Kidney (tissue), 14 donors: ENCODE data around the gene HNRNPDL. TPM values are rescaled to one million over a fixed set of nuclear protein-coding genes. Genes with fewer than 3 reads are reported as not detected.

Source experiments
- DNase-seq, 5 donors: peaks; one replicate each; pipeline ENCODE4 v3.0.0-alpha.2; 2013 to 2020
- FAIRE-seq: peaks from 2 replicates; lab custom pipeline; 2012; peaks lifted over from hg19 to GRCh38; lab: Jason Lieb, UNC
- H3K27ac ChIP-seq, 2 donors: one replicate each; pipeline ENCODE4 v1.7.0; 2013; ENCODE audit warnings: low read depth in 2 of 2, low read length in 2 of 2, inconsistent platforms in 1 of 2
- H3K27me3 ChIP-seq: one replicate; pipeline ENCODE4 v1.7.1; 2013; ENCODE audit warnings: low read length, inconsistent platforms; ENCODE audit not compliant: control insufficient read depth, insufficient read depth
- H3K36me3 ChIP-seq, 3 donors: one replicate each; pipeline versions ENCODE4 v1.7.0 to v1.7.1; 2013; ENCODE audit warnings: low read length in 3 of 3, control low read depth in 1 of 3, inconsistent platforms in 1 of 3; ENCODE audit not compliant: insufficient read depth in 3 of 3, control insufficient read depth in 2 of 3
- H3K4me1 ChIP-seq, 3 donors: one replicate each; pipeline versions ENCODE4 v1.7.0 to v1.7.1; 2013; ENCODE audit warnings: low read length in 3 of 3, inconsistent platforms in 1 of 3, low read depth in 1 of 3; ENCODE audit not compliant: control insufficient read depth in 2 of 3, insufficient read depth in 2 of 3
- H3K4me3 ChIP-seq, 3 donors: one replicate each; pipeline versions ENCODE4 v1.7.0 to v1.8.1; 2013; ENCODE audit warnings: low read length in 3 of 3, control low read depth in 1 of 3, inconsistent platforms in 1 of 3
- H3K9ac ChIP-seq, 3 donors: one replicate each; pipeline versions ENCODE4 v1.7.0 to v1.7.1; 2013; ENCODE audit warnings: low read length in 3 of 3, control low read depth in 1 of 3, inconsistent platforms in 1 of 3
- H3K9me3 ChIP-seq, 3 donors: one replicate each; pipeline versions ENCODE4 v1.7.0 to v1.7.1; 2013; ENCODE audit warnings: low read length in 3 of 3, control low read depth in 1 of 3, inconsistent platforms in 1 of 3; ENCODE audit not compliant: control insufficient read depth in 2 of 3, insufficient read depth in 1 of 3
- CTCF ChIP-seq: IDR thresholded peaks from 3 replicates; pipeline ENCODE4 v1.5.1; 2012; ENCODE audit warnings: mild to moderate bottlenecking, moderate library complexity, borderline replicate concordance; ENCODE audit not compliant: insufficient read depth; ENCODE audit errors: extremely low read depth
- intact Hi-C: fragments of 100-400 bp; cut with DNase I; formaldehyde crosslinking; loops from one replicate; pipeline ENCODE4 v1.11.1; 2022
- polyA plus RNA-seq: library from polyadenylated mRNA; stranded (reverse); fragments of 350-450 nt; fragmentation: Illumina TruSeq; extraction: RNeasy Lipid Tissue Mini Kit (QIAGEN cat#74804); gene quantifications from one replicate; pipeline ENCODE4 v1.2.3, GENCODE V29; 2014; ENCODE audit warnings: low read depth, low replicate concordance; ENCODE audit not compliant: insufficient read depth
- total RNA-seq: library from RNA; stranded (reverse); fragmentation: NEBNext Ultra II Directional; extraction: Animal tissue kit (Norgen Biotek cat#: 25700); gene quantifications from one replicate; pipeline ENCODE4 v1.2.1, GENCODE V29; 2021
- donor health status: control.
- donor health status: control.
- donor health status: control.
- donor health status: control.
- donor health status: control.
- donor health status: DM: yes; HTN: yes; CAD: no.
- donor health status: Normal renal cell carcinoma (clear cell type).

The HNRNPDL gene
- total and polyA plus RNA-seq, 2 donors from 2014 or later = 135 to 263 TPM

GRCh38 chr4:82457266-82457665, 27.0 kb upstream of the HNRNPDL start:
- Histone ChIP-seq H3K27me3 (no peaks in the 10 kb centered on the region), H3K9me3 (no peaks in the 10 kb centered on the region), H3K27ac (no peak overlapping the region), H3K36me3 (peaks cover 5 to 26% (median 14%) of the 10 kb centered on the region in 3 donors), H3K4me1 (no peaks in the 10 kb centered on the region), H3K4me3 (no peak overlapping the region), H3K9ac (no peak overlapping the region)
- TF ChIP-seq CTCF = no peak
- DNase-seq = no peak
- intact Hi-C loops = no loop called here
- no peak for FAIRE-seq

- Histone ChIP-seq H3K9ac (no peak overlapping the region), H3K9me3 (no peaks in the 10 kb centered on the region), H3K27me3 (no peaks in the 10 kb centered on the region), H3K27ac (no peak overlapping the region), H3K4me3 (no peak overlapping the region), H3K36me3 (peaks cover 6 to 11% (median 9%) of the 10 kb centered on the region in 3 donors), H3K4me1 (no peaks in the 10 kb centered on the region)
- no peak for DNase-seq
- no peak for FAIRE-seq
- no peak for TF ChIP-seq CTCF
- intact Hi-C loops = no loop called here
Observed at GRCh38 chr4:82452026-82452425, 21.8 kb upstream of the HNRNPDL start.

GRCh38 chr4:82450966-82451755, 20.9 kb upstream of the HNRNPDL start:
- DNase-seq (no peak), FAIRE-seq (no peak)
- no peak for TF ChIP-seq CTCF
- no peaks in the 10 kb centered on the region for H3K9me3 ChIP-seq
- H3K9ac ChIP-seq = no peak overlapping the region
- H3K27ac ChIP-seq = no peak overlapping the region
- no peaks in the 10 kb centered on the region for H3K4me1 ChIP-seq
- H3K36me3 ChIP-seq = peaks cover 4 to 11% (median 6%) of the 10 kb centered on the region in 3 donors
- no peak overlapping the region for H3K4me3 ChIP-seq
- intact Hi-C loops = no loop called here
- no peaks in the 10 kb centered on the region for H3K27me3 ChIP-seq
